Cardiac fibroblast (primary cell): Measurements from ENCODE around the gene MAPK8IP2.
"Not testable (repeated sequence)": the region's sequence is repeated elsewhere in the genome, so short reads cannot be mapped to it uniquely, and the experiment has no call there.

ENCODE experiments used
- DNase-seq, 2 donors: peaks; one replicate each; pipeline versions ENCODE4 v3.0.0 to v3.0.0-alpha.2; 2010; ENCODE audit warnings: low read depth in 2 of 2
- H3K4me3 ChIP-seq, 2 donors: replicated peaks in 1 of 2; 1 replicate in 1 of 2; 2 replicates in 1 of 2; pipeline ENCODE4 v1.5.1; 2011; ENCODE audit warnings: low read depth in 2 of 2, low read length in 2 of 2, mild to moderate bottlenecking in 2 of 2, moderate library complexity in 1 of 2
- TF ChIP-seq, protein P1 (sequence below): IDR thresholded peaks from one replicate; pipeline ENCODE4 v1.5.1; 2011; ENCODE audit warnings: low read depth, mild to moderate bottlenecking, low read length, inconsistent platforms

Gene MAPK8IP2

DNA sequence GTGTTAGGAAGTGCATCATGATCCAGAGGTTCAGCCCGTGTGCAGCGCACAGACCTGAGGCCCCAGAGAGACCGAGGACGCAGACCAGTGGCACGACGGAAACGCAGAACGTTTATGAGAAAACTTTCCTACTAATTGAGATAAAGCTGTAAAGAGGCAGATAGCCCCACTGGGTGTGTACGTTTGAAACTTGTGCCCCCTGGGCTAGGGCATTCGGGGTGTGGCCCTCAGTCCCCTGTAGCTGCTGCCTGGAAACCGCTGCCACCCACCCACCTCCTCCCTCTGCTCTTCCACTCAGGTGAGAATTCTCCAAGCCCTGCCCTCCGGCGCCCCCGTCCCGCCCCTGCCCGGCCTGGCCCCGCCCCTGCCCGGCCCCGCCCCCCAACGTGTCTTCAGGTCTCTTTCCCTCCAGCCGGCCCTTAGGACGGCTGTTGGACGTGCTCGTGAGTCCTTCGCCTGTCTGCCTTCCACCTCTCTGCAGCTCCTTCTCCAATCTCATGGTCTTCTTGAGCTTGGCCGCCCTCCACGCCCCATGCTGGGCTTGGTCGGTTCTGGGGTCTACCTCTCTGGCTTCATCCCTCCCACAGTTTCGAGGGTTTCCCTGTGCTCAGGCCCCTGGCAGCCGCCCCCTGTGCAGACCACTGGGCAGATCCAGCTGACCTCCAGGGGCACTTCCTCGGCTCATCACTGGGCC, 12.1 kb downstream of the MAPK8IP2 start:
- TF ChIP-seq, protein P1, sequence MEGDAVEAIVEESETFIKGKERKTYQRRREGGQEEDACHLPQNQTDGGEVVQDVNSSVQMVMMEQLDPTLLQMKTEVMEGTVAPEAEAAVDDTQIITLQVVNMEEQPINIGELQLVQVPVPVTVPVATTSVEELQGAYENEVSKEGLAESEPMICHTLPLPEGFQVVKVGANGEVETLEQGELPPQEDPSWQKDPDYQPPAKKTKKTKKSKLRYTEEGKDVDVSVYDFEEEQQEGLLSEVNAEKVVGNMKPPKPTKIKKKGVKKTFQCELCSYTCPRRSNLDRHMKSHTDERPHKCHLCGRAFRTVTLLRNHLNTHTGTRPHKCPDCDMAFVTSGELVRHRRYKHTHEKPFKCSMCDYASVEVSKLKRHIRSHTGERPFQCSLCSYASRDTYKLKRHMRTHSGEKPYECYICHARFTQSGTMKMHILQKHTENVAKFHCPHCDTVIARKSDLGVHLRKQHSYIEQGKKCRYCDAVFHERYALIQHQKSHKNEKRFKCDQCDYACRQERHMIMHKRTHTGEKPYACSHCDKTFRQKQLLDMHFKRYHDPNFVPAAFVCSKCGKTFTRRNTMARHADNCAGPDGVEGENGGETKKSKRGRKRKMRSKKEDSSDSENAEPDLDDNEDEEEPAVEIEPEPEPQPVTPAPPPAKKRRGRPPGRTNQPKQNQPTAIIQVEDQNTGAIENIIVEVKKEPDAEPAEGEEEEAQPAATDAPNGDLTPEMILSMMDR, result no peak
- H3K4me3 ChIP-seq, result no peak overlapping the region
- DNase-seq, result no peak

DNA sequence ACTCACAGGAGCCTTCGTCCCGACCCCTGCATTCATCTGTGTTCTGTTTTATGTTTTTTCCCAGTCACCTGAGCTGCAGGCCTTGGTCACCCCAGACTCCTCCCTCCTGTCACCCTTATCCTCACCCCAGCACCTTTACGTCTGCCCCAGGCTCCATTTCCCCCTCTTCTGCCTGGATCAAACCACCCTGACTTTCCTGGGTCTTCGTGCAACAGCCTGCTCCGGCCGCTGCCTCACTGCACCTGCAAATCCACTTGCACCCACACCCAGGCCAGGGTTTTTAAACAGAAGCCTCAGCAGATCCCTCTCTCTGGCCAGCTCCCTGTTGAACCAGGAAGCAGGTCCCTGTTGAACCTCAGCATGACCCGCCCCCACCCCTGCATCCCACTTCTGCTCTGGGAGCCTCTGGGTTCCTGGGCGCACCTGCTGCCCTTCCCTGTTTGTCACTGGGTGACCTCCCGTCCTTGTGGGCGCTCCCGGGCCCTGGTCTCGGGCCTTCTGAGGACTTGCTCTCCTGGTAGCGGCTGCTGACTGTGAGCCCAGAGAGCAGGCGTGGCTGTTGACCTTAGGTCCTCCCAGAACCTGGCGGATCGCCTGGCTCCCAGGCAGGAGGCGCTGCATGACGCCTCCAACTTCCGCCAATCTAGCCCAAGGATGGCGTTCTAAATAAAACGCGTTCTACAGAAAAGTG, 12.8 kb downstream of the MAPK8IP2 start:
- DNase-seq, result peak in 1 of 2 donors; percentile 33
- TF ChIP-seq, protein P1, result no peak
- no peak overlapping the region for H3K4me3 ChIP-seq

DNA sequence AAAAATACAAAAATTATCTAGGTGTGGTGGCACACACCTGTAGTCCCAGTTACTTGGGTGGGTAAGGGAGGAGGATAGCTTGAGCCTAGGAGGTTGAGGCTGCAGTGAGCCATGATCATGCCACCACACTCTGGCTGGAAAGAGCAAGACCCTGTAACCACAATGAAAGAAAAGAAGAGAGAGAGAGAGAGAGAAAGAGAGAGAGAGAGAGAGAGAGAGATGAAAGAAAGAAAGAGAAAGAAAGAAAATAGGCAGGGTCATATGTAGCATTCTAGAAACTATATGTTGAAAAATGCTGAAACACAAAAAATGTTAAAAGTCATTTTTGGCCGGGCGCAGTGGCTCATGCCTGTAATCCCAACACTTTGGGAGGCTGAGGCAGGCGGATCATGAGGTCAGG, 13.7 kb downstream of the MAPK8IP2 start:
- H3K4me3 ChIP-seq, DNase-seq: not testable (repeated sequence)

DNA sequence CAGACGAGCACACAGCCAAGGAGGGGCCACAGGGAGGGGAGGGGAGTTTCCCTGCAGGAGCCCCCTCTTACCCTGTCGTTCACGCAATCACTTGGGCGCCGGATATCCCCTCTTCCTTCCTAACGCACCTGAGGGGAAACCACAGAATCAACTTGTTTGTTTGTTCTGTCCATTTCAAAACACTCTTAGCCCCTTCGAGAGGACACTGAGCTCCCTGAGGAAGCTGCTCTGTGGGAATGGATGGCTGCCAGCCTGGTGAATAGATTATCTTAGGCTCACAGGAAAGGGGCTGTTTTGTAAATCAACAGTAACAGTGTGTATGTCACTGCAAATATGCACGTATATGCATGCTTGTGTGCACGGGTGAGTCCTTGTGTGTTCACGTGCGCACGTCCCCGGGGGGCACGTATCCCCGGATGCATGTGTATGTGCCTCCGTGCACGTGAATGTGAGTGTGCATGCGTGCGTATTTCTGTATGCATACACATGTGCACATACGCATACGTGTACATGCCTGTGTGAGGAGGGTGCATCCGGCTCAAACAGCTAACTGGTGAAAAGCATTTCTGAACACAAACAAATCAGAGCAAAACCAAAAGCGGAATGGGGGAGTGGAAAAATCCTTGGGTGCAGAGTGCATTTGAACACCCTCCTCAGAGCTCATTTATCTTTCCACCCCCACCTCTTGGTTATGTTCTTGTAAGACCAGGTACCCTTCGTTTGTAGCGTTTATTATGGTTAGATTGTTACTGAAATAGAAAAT, 20.2 kb downstream of the MAPK8IP2 start:
- TF ChIP-seq, protein P1, result no peak
- no peak for DNase-seq
- H3K4me3 ChIP-seq, result no peak overlapping the region

DNA sequence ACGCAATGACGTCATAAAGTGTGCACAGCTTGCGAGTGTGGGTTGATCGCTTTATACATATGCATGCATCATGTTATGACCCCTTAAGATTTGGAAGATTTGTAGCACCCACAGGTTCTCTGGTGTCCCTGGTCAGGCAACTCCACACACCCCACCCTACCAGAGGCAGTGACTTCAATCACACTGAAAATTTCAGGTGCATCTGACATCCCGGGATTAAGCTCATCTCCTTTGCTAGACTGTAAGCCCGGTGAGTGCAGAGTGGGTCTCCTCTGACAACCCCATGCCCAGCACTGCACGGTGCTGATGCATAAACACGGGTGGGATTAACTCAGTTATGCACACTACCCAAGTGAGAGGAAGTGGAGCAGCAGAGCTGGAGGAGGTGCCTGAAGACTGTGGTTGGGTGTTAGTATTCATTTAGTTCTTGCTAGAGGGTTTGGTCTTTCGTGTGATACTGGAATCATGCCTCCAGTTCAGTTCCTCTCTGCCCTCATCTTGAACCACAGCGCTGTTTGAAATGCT, 20.8 kb downstream of the MAPK8IP2 start:
- no peak overlapping the region for H3K4me3 ChIP-seq
- no peak for DNase-seq
- TF ChIP-seq, protein P1, result no peak

DNA sequence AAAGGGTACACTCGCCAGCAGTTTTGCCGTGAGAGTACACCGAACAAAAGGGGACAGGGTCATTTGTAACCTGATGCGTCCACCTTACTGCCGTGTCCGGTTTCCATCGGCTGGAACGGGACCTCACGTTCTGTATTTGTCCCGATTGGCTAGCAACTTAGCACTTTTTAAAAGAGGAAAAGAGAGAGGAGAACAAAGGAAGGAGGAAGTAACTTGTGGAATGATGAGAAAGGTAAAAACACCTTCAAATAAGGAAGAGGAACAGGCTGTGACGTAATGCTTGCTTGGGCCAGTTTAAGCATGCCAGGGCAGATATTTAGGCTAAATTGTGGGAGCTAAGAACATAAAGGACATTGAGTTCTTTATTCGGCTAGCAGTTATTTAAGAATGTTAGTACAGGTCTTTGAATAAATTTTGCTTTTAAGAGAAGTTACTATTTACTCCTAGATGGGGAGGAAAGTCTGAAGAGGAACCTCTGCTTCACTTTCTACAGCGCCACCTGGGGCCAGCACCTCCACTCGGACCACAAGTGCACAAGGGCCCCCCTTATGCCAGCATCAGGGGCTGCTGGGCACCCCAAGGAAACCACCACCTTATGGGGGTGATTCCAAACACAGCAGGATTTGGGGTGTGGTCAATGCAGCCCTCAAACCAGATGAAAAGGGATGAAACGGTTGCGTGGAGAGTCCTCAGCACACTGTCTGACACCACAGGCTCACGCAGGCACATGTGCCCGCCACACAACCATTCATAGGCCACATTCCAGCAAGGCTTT, 21.5 kb downstream of the MAPK8IP2 start:
- no peak overlapping the region for H3K4me3 ChIP-seq
- TF ChIP-seq, protein P1, result peak; percentile 11
- no peak for DNase-seq
